NOMO-1 (cell line): ENCODE results near the gene RBM47.
A peak's percentile ranks its signal among the peaks of the same experiment; 100 is the strongest.
"Not testable (repeated sequence)": the region's sequence is repeated elsewhere in the genome, so short reads cannot be mapped to it uniquely, and the experiment has no call there.

Experiments used
- DNase-seq, 2 experiments: peaks; one replicate each; lab custom pipeline; 2025; ENCODE audit not compliant: unreplicated experiment in 2 of 2; lab: John Stamatoyannopoulos, UW

Gene RBM47

GRCh38 chr4:40418430-40419230 is 211.0 kb downstream of the RBM47 start:
- no peak for DNase-seq

GRCh38 chr4:40417941-40418340 is 211.7 kb downstream of the RBM47 start:
- no peak for DNase-seq

- DNase-seq, result no peak
Observed at GRCh38 chr4:40414673-40415072, 215.0 kb downstream of the RBM47 start.

- no peak for DNase-seq
Observed at GRCh38 chr4:40412866-40413795, 216.5 kb downstream of the RBM47 start.

- no peak for DNase-seq
Observed at GRCh38 chr4:40412388-40412787, 217.3 kb downstream of the RBM47 start.

GRCh38 chr4:40409835-40410234 is 219.8 kb downstream of the RBM47 start:
- no peak for DNase-seq

GRCh38 chr4:40407468-40407867 is 222.2 kb downstream of the RBM47 start:
- not testable (repeated sequence) for DNase-seq

- no peak for DNase-seq
Observed at GRCh38 chr4:40406340-40406739, 223.3 kb downstream of the RBM47 start.

- DNase-seq, result peak; percentile 43 to 46
Observed at GRCh38 chr4:40405193-40405592, 224.5 kb downstream of the RBM47 start.

GRCh38 chr4:40403081-40403480 is 226.6 kb downstream of the RBM47 start:
- DNase-seq, result no peak

GRCh38 chr4:40402556-40402955 is 227.1 kb downstream of the RBM47 start:
- no peak for DNase-seq

GRCh38 chr4:40401631-40402030 is 228.0 kb downstream of the RBM47 start:
- no peak for DNase-seq

GRCh38 chr4:40401096-40401495 is 228.6 kb downstream of the RBM47 start:
- no peak for DNase-seq

- DNase-seq, result no peak
Observed at GRCh38 chr4:40399578-40399977, 230.1 kb downstream of the RBM47 start.

GRCh38 chr4:40395908-40396793 is 233.5 kb downstream of the RBM47 start:
- no peak for DNase-seq

- DNase-seq, result no peak
Observed at GRCh38 chr4:40395166-40395900, 234.3 kb downstream of the RBM47 start.

- no peak for DNase-seq
Observed at GRCh38 chr4:40394236-40394635, 235.4 kb downstream of the RBM47 start.

GRCh38 chr4:40392241-40392640 is 237.4 kb downstream of the RBM47 start:
- not testable (repeated sequence) for DNase-seq

GRCh38 chr4:40389986-40390385 is 239.7 kb downstream of the RBM47 start:
- DNase-seq, result no peak

- no peak for DNase-seq
Observed at GRCh38 chr4:40388239-40388638, 241.4 kb downstream of the RBM47 start.
